B cell (primary cell): ENCODE measurements around the gene WDR35. TPM values are rescaled to one million over a fixed set of nuclear protein-coding genes. Genes with fewer than 3 reads are reported as not detected.

ENCODE experiments used
- ATAC-seq: fragments of 200-7000 bp; cut with Tn5 transposase; one replicate; pipeline ENCODE4 v1.10.0; 2021; ENCODE audit warnings: low read depth, mild to moderate bottlenecking, moderate number of reproducible peaks, moderate library complexity
- CTCF ChIA-PET: fragments of 350-600 bp; sonication (Branson Sonifier 250); formaldehyde crosslinking; loops from one replicate; lab custom pipeline; 2021; ENCODE audit warnings: antibody characterized with exemption, inconsistent platforms; lab: Charles Lee
- POLR2A ChIA-PET: fragments of 350-600 bp; sonication (Branson Sonifier 250); formaldehyde crosslinking; loops from one replicate; lab custom pipeline; 2021; ENCODE audit warnings: antibody characterized with exemption; lab: Charles Lee
- DNase-seq: peaks from one replicate; pipeline ENCODE4 v3.0.0; 2013
- H2AFZ ChIP-seq: 2 replicates; pipeline ENCODE4 v1.6.1; 2012; ENCODE audit warnings: mild to moderate bottlenecking, low read depth, low read length; ENCODE audit not compliant: insufficient read depth, poor library complexity, severe bottlenecking
- H3K27ac ChIP-seq, 2 donors: 1 replicate in 1 of 2; 2 replicates in 1 of 2; pipeline ENCODE4 v1.5.1; 2012 to 2013; ENCODE audit warnings: low read length in 2 of 2, mild to moderate bottlenecking in 2 of 2, moderate library complexity in 1 of 2
- H3K27me3 ChIP-seq, 4 experiments: fragments of 200-600 bp in 1 of 4; sonication (generic) in 1 of 4; replicated peaks in 1 of 4; 1 replicate in 2 of 4; 2 replicates in 2 of 4; pipeline versions ENCODE4 v1.6.1 to v1.7.0; 2013 to 2016; ENCODE audit warnings: low read length in 3 of 4, mild to moderate bottlenecking in 2 of 4, mixed read lengths in 1 of 4, moderate library complexity in 1 of 4; ENCODE audit not compliant: insufficient read depth in 4 of 4, control insufficient read depth in 3 of 4; ENCODE audit errors: control extremely low read depth in 1 of 4
- H3K36me3 ChIP-seq, 2 experiments: replicated peaks in 1 of 2; 1 replicate in 1 of 2; 2 replicates in 1 of 2; pipeline versions ENCODE4 v1.6.1 to v1.7.1; 2013; ENCODE audit warnings: low read length in 1 of 2; ENCODE audit not compliant: insufficient read depth in 2 of 2, control insufficient read depth in 1 of 2; ENCODE audit errors: control extremely low read depth in 1 of 2, extremely low read depth in 1 of 2
- H3K4me1 ChIP-seq, 2 donors: fragments of 200-600 bp in 1 of 2; sonication (generic) in 1 of 2; 1 replicate in 1 of 2; 2 replicates in 1 of 2; pipeline versions ENCODE4 v1.5.1 to v1.6.1; 2013 to 2017; ENCODE audit warnings: low read length in 2 of 2; ENCODE audit not compliant: control insufficient read depth in 2 of 2, insufficient read depth in 2 of 2
- H3K4me2 ChIP-seq: replicated peaks from 2 replicates; pipeline ENCODE3; 2012; ENCODE audit warnings: mild to moderate bottlenecking, low read depth, low read length; ENCODE audit not compliant: poor library complexity, severe bottlenecking
- H3K4me3 ChIP-seq, 5 experiments: fragments of 200-600 bp in 1 of 5; sonication (generic) in 1 of 5; 1 replicate in 3 of 5; 2 replicates in 2 of 5; pipeline versions ENCODE4 v1.5.1 to v1.7.0; 2011 to 2016; ENCODE audit warnings: low read length in 4 of 5, mild to moderate bottlenecking in 4 of 5, low read depth in 2 of 5, control low read depth in 1 of 5, moderate library complexity in 1 of 5; ENCODE audit not compliant: insufficient read depth in 1 of 5; ENCODE audit errors: control extremely low read depth in 1 of 5, extremely low read depth in 1 of 5
- H3K79me2 ChIP-seq: fragments of 200-600 bp; sonication (generic); one replicate; pipeline ENCODE4 v1.6.0; 2016; ENCODE audit warnings: low read length; ENCODE audit not compliant: control insufficient read depth, insufficient read depth
- H3K9ac ChIP-seq: fragments of 200-600 bp; sonication (generic); 2 replicates; pipeline ENCODE4 v1.6.1; 2017; ENCODE audit warnings: mild to moderate bottlenecking, low read length, moderate library complexity
- H3K9me3 ChIP-seq, 3 donors: one replicate each; pipeline versions ENCODE4 v1.6.1 to v1.7.1; 2013; ENCODE audit warnings: low read length in 2 of 3; ENCODE audit not compliant: control insufficient read depth in 2 of 3, insufficient read depth in 1 of 3; ENCODE audit errors: control extremely low read depth in 1 of 3
- H4K20me1 ChIP-seq: 2 replicates; pipeline ENCODE4 v1.6.0; 2012; ENCODE audit warnings: mild to moderate bottlenecking, low read length; ENCODE audit not compliant: insufficient read depth, control insufficient read depth, poor library complexity, severe bottlenecking
- H3K27ac Mint-ChIP-seq: one replicate; pipeline ENCODE4 v1.8.0; 2021; ENCODE audit warnings: mixed read lengths
- H3K27me3 Mint-ChIP-seq: one replicate; pipeline ENCODE4 v1.8.0; 2021; ENCODE audit warnings: mixed read lengths
- H3K4me1 Mint-ChIP-seq: one replicate; pipeline ENCODE4 v1.8.0; 2021; ENCODE audit warnings: mixed read lengths
- H3K4me3 Mint-ChIP-seq: one replicate; pipeline ENCODE4 v1.8.0; 2021; ENCODE audit warnings: mixed read lengths
- H3K9me3 Mint-ChIP-seq: one replicate; pipeline ENCODE4 v1.8.0; 2022; ENCODE audit warnings: mixed read lengths; ENCODE audit not compliant: insufficient read depth
- EZH2 ChIP-seq: IDR thresholded peaks from 2 replicates; pipeline ENCODE4 v1.6.1; 2012; ENCODE audit warnings: borderline replicate concordance, low read depth, mild to moderate bottlenecking, moderate library complexity, low read length; ENCODE audit not compliant: insufficient read depth, poor library complexity, severe bottlenecking
- WGBS: methylation state at CpG from one replicate; pipeline ENCODE4 v1.1.5; 2013; ENCODE audit warnings: missing lambda C conversion rate; ENCODE audit not compliant: insufficient coverage; 5-methylcytosine and 5-hydroxymethylcytosine counted together
- intact Hi-C: fragments of 100-400 bp; cut with micrococcal nuclease; formaldehyde crosslinking; loops from one replicate; pipeline ENCODE4 v1.10.0; 2022
- polyA plus RNA-seq: library from polyadenylated mRNA; depleted of rRNA; stranded (reverse); fragments of >200 nt; gene quantifications from 2 replicates; pipeline ENCODE4 v1.2.3, GENCODE V29; 2012
- total RNA-seq, 2 donors: library from RNA; stranded (reverse); fragments of 120-200 nt in 1 of 2; gene quantifications; 1 replicate in 1 of 2; 2 replicates in 1 of 2; pipeline versions ENCODE4 v1.2.3 to v1.2.4, GENCODE V29; 2013 to 2022
- TF ChIP-seq, protein P1 (sequence below): fragments of 200-600 bp; IDR thresholded peaks from one replicate; pipeline ENCODE4 v1.8.0; 2022; ENCODE audit warnings: antibody characterized with exemption, mild to moderate bottlenecking

WDR35 gene
- total and polyA plus RNA-seq, 2 donors (not counting 1 experiment from before 2014, with no cell fraction given), result 2.4 to 9.4 TPM

DNA sequence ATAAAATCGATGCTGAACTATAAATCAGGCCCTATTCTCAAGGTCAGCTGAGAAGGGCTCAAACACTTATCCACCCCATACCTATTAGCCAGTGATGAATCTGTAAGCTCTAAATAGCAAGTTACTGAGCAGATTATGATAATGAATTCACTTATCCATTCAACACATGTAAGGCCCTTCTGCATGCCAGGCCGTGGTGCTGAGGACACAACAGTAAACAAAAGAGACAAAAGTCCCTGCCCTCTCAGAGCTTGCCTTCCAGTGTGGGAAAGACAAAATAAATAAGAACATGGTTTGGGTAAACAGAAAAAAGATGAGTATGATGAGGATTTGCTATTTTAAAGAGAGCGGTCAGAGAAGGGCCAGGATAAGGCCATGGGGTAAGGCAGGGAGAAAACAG is 99.8 kb downstream of the WDR35 start:
- Histone ChIP-seq H3K27ac (no peak overlapping the region), H3K9me3 (peaks cover 0 to 4% (median 0%) of the 10 kb centered on the region in 3 donors), H3K4me1 (peaks cover 5 to 6% of the 10 kb centered on the region in 2 donors), H3K4me2 (no peak overlapping the region), H3K9ac (no peak overlapping the region), H3K79me2 (peaks cover 13% of the 10 kb centered on the region), H3K27me3 (no peaks in the 10 kb centered on the region), H3K4me3 (no peak overlapping the region), H3K36me3 (no peaks in the 10 kb centered on the region), H4K20me1 (no peaks in the 10 kb centered on the region), H2AFZ (no peak overlapping the region)
- H3K4me3 Mint-ChIP-seq, result no peak overlapping the region
- 100% methylated on average over 1 of the region's 3 CpGs for WGBS
- DNase-seq (no peak), ATAC-seq (no peak)
- peaks cover 23% of the 10 kb centered on the region for H3K4me1 Mint-ChIP-seq
- H3K9me3 Mint-ChIP-seq, result peaks cover 4% of the 10 kb centered on the region
- CTCF ChIA-PET, result interaction anchor here (0.7 kb wide), 1 partner anchor 104 kb away, joined by 3 read pairs; no protein-coding TSS in a partner anchor
- POLR2A ChIA-PET, result no interaction called here
- H3K27ac Mint-ChIP-seq, result no peak overlapping the region
- intact Hi-C loops, result no loop called here
- H3K27me3 Mint-ChIP-seq, result no peaks in the 10 kb centered on the region
- TF ChIP-seq, protein P1, sequence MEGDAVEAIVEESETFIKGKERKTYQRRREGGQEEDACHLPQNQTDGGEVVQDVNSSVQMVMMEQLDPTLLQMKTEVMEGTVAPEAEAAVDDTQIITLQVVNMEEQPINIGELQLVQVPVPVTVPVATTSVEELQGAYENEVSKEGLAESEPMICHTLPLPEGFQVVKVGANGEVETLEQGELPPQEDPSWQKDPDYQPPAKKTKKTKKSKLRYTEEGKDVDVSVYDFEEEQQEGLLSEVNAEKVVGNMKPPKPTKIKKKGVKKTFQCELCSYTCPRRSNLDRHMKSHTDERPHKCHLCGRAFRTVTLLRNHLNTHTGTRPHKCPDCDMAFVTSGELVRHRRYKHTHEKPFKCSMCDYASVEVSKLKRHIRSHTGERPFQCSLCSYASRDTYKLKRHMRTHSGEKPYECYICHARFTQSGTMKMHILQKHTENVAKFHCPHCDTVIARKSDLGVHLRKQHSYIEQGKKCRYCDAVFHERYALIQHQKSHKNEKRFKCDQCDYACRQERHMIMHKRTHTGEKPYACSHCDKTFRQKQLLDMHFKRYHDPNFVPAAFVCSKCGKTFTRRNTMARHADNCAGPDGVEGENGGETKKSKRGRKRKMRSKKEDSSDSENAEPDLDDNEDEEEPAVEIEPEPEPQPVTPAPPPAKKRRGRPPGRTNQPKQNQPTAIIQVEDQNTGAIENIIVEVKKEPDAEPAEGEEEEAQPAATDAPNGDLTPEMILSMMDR, result no peak
- TF ChIP-seq EZH2, result no peak

DNA sequence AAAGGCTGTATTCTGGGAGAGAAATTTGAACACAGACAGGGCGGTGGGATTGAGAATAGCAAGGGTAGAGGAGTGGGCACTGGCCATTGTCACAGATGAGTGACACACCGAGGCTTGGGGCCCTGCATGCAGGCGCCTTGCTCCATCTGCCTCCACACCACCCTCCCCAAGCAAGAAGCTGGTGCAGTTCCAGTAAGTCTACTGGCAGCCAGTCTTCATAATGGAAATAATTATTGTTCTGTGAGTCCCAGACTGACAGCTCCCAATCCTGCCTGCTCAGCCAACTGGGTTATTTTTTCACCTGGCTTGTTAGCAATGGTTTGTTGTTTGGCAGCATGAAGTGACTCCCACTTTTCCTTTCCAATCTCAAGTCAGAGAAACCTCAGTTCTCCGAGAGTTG is 101.1 kb downstream of the WDR35 start:
- peaks cover 4% of the 10 kb centered on the region for H3K9me3 Mint-ChIP-seq
- DNase-seq (no peak), ATAC-seq (no peak)
- intact Hi-C loops, result no loop called here
- H3K79me2 ChIP-seq, result peaks cover 8% of the 10 kb centered on the region
- H3K4me2 ChIP-seq, result no peak overlapping the region
- H3K4me3 ChIP-seq, result no peak overlapping the region
- no peak overlapping the region for H3K27ac ChIP-seq
- H3K9ac ChIP-seq, result no peak overlapping the region
- WGBS, result 100% methylated on average over 2 of the region's 4 CpGs
- no peak overlapping the region for H3K27ac Mint-ChIP-seq
- no peaks in the 10 kb centered on the region for H4K20me1 ChIP-seq
- no peaks in the 10 kb centered on the region for H3K36me3 ChIP-seq
- H3K4me3 Mint-ChIP-seq, result no peak overlapping the region
- ChIA-PET CTCF (no interaction called here), POLR2A (no interaction called here)
- H3K4me1 ChIP-seq, result peaks cover 5 to 6% of the 10 kb centered on the region in 2 donors
- TF ChIP-seq, protein P1, result no peak
- no peak for TF ChIP-seq EZH2
- H3K4me1 Mint-ChIP-seq, result peaks cover 19% of the 10 kb centered on the region
- no peaks in the 10 kb centered on the region for H3K27me3 ChIP-seq
- peaks cover 0 to 4% (median 0%) of the 10 kb centered on the region in 3 donors for H3K9me3 ChIP-seq
- H2AFZ ChIP-seq, result no peak overlapping the region
- H3K27me3 Mint-ChIP-seq, result no peaks in the 10 kb centered on the region
